ENCODE measurements around the gene SEPTIN11.
A peak's percentile ranks its signal among the peaks of the same experiment; 100 is the strongest.

- TF ChIP-seq CTCF (conservative IDR thresholded peaks at IDR 0.05; ENCODE audit: low read depth, low read length) = peak; percentile 50
- no peak; the same call in 1 of the 2 replicates for TF ChIP-seq MAFK (IDR thresholded peaks at IDR 0.05; ENCODE audit: low read depth, low read length)
- no peak for TF ChIP-seq POLR2A (IDR thresholded peaks at IDR 0.05; ENCODE audit: low read depth, low read length)
- no peak for TF ChIP-seq RFX5 (IDR thresholded peaks at IDR 0.05; ENCODE audit: low read depth, low read length)
- TF ChIP-seq CHD1 (IDR thresholded peaks at IDR 0.05; ENCODE audit: low read depth, low read length) = no peak
- no peak for TF ChIP-seq RCOR1 (IDR thresholded peaks at IDR 0.05; ENCODE audit: insufficient replicate concordance, low read length)
- no peak for TF ChIP-seq CEBPB (IDR thresholded peaks at IDR 0.05; ENCODE audit: low read depth, low read length)
- TF ChIP-seq ELK1 (IDR thresholded peaks at IDR 0.05; ENCODE audit: borderline replicate concordance, low read depth, low read length) = no peak
- TF ChIP-seq BHLHE40 (IDR thresholded peaks at IDR 0.05; ENCODE audit: low read depth, low read length) = no peak
- no peak for TF ChIP-seq MAZ (IDR thresholded peaks at IDR 0.05; ENCODE audit: borderline replicate concordance, low read depth, low read length)
Observed at GRCh38 chr4:76984127-76984526, 34.6 kb downstream of the SEPTIN11 start.

Data from IMR-90 (cell line).